ENCODE data around the gene SORCS2. TPM values are rescaled to one million over a fixed set of nuclear protein-coding genes. Genes with fewer than 3 reads are reported as not detected.

SORCS2 gene
- total RNA-seq, 2 experiments from 2014 or later: 0.07 TPM

DNA sequence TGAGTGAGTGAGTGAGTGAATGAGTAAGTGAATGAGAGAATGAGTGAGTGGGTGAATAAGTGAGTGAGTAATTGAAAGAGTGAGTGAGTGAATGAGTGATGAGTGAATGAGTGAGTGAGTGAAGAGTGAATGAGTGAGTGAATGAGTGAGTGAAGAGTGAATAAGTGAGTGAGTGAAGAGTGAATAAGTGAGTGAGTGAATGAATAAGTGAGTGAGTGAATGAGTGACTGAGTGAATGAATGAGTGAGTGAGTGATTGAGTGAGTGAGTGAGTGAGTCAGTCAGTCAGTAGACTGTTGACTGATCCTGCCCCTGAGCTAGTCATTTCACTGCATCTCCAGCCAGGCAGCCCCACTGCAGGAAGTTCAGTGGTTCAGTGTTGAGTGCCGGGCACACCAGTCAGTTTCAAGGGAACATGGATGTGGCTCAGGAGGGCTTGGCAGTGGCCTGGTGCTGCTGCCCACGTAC, 470.8 kb downstream of the SORCS2 start:
- no peaks in the 10 kb centered on the region for H3K27me3 Mint-ChIP-seq
- H3K4me1 Mint-ChIP-seq (ENCODE audit: low read depth): no peaks in the 10 kb centered on the region
- DNase-seq: peak; percentile 33
- intact Hi-C loops (cut with micrococcal nuclease): no loop called here
- no peak overlapping the region for H3K4me3 Mint-ChIP-seq
- H3K36me3 Mint-ChIP-seq: no peaks in the 10 kb centered on the region
- ChIA-PET CTCF (no interaction called here), POLR2A (no interaction called here)
- H3K9me3 Mint-ChIP-seq: no peaks in the 10 kb centered on the region
- no peak overlapping the region for H3K27ac Mint-ChIP-seq

DNA sequence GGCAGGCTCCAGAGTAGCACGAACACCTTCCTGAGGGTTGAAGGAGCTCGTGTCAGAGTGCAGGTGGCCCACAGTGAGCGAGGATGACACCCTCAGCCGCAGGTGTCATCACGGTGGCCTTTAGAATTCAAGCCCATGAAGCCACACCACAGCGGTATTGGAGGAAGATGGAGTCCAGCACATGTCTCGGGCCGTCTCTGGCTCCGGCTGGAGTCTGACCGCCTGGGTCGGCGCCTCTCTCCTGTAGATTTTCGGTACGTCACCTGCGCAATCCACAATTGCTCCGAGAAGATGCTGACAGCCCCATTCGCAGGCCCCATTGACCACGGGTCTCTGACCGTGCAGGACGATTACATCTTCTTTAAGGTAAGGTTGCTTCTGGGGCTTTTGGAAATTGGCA, 471.8 kb downstream of the SORCS2 start:
- Mint-ChIP-seq H3K4me1 (ENCODE audit: low read depth) (no peaks in the 10 kb centered on the region), H3K27me3 (no peaks in the 10 kb centered on the region), H3K9me3 (no peaks in the 10 kb centered on the region), H3K4me3 (no peak overlapping the region), H3K27ac (no peak overlapping the region), H3K36me3 (no peaks in the 10 kb centered on the region)
- DNase-seq: no peak
- intact Hi-C loops (cut with micrococcal nuclease): no loop called here
- ChIA-PET CTCF (no interaction called here), POLR2A (no interaction called here)

GRCh38 chr4:7665321-7665720, 473.0 kb downstream of the SORCS2 start:
- Mint-ChIP-seq H3K27ac (no peak overlapping the region), H3K27me3 (no peaks in the 10 kb centered on the region), H3K4me3 (no peak overlapping the region), H3K9me3 (no peaks in the 10 kb centered on the region), H3K4me1 (ENCODE audit: low read depth) (no peaks in the 10 kb centered on the region), H3K36me3 (no peaks in the 10 kb centered on the region)
- ChIA-PET CTCF (no interaction called here), POLR2A (no interaction called here)
- DNase-seq: no peak
- intact Hi-C loops (cut with micrococcal nuclease): no loop called here

GRCh38 chr4:7666011-7666410, 473.7 kb downstream of the SORCS2 start:
- POLR2A ChIA-PET: no interaction called here
- Mint-ChIP-seq H3K27me3 (no peaks in the 10 kb centered on the region), H3K36me3 (no peaks in the 10 kb centered on the region), H3K9me3 (peaks cover 3% of the 10 kb centered on the region), H3K4me3 (no peak overlapping the region), H3K4me1 (ENCODE audit: low read depth) (no peaks in the 10 kb centered on the region), H3K27ac (no peak overlapping the region)
- no peak for DNase-seq
- CTCF ChIA-PET: no interaction called here
- intact Hi-C loops (cut with micrococcal nuclease): no loop called here

- H3K36me3 Mint-ChIP-seq: no peaks in the 10 kb centered on the region
- no peaks in the 10 kb centered on the region for H3K4me1 Mint-ChIP-seq (ENCODE audit: low read depth)
- no peak overlapping the region for H3K27ac Mint-ChIP-seq
- ChIA-PET POLR2A (no interaction called here), CTCF (no interaction called here)
- no peak for DNase-seq
- H3K9me3 Mint-ChIP-seq: peaks cover 8% of the 10 kb centered on the region
- intact Hi-C loops (cut with micrococcal nuclease): no loop called here
- H3K4me3 Mint-ChIP-seq: no peak overlapping the region
- no peaks in the 10 kb centered on the region for H3K27me3 Mint-ChIP-seq
Observed at GRCh38 chr4:7666744-7667143, 474.4 kb downstream of the SORCS2 start.

- ChIA-PET POLR2A (no interaction called here), CTCF (no interaction called here)
- Mint-ChIP-seq H3K36me3 (no peaks in the 10 kb centered on the region), H3K4me3 (no peak overlapping the region), H3K9me3 (peaks cover 8% of the 10 kb centered on the region), H3K27ac (no peak overlapping the region), H3K4me1 (ENCODE audit: low read depth) (no peaks in the 10 kb centered on the region), H3K27me3 (no peaks in the 10 kb centered on the region)
- no peak for DNase-seq
- intact Hi-C loops (cut with micrococcal nuclease): no loop called here
Observed at GRCh38 chr4:7668271-7668670, 475.9 kb downstream of the SORCS2 start.

- Mint-ChIP-seq H3K4me3 (no peak overlapping the region), H3K9me3 (peaks cover 8% of the 10 kb centered on the region), H3K4me1 (ENCODE audit: low read depth) (no peaks in the 10 kb centered on the region), H3K27me3 (no peaks in the 10 kb centered on the region), H3K36me3 (no peaks in the 10 kb centered on the region), H3K27ac (no peak overlapping the region)
- no peak for DNase-seq
- intact Hi-C loops (cut with micrococcal nuclease): no loop called here
- POLR2A ChIA-PET: no interaction called here
- CTCF ChIA-PET: no interaction called here
Observed at GRCh38 chr4:7668826-7669225, 476.5 kb downstream of the SORCS2 start.

GRCh38 chr4:7672601-7673000, 480.3 kb downstream of the SORCS2 start:
- H3K36me3 Mint-ChIP-seq: no peaks in the 10 kb centered on the region
- peaks cover 8% of the 10 kb centered on the region for H3K9me3 Mint-ChIP-seq
- DNase-seq: no peak
- H3K4me1 Mint-ChIP-seq (ENCODE audit: low read depth): no peaks in the 10 kb centered on the region
- H3K27me3 Mint-ChIP-seq: no peaks in the 10 kb centered on the region
- H3K4me3 Mint-ChIP-seq: no peak overlapping the region
- intact Hi-C loops (cut with micrococcal nuclease): no loop called here
- POLR2A ChIA-PET: no interaction called here
- CTCF ChIA-PET: no interaction called here
- no peak overlapping the region for H3K27ac Mint-ChIP-seq

DNA sequence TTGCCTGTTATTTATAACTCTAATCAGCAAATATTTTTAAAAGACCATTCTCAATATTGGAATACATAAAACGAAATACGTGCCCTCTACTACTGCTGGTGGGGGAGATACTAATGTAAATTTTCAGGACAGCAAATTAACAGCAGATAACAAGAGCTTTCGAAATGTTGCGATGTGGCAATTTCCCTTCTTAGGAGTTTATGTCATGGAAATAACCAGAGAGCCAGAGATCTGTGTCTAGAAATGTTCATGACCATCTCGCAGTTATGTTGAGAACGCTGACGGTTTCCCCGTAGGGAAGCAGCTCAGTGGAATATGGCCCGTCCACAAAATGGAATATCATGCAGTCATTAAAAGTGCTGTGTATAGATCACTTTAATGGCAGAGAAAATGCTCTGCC, 480.8 kb downstream of the SORCS2 start:
- CTCF ChIA-PET: no interaction called here
- POLR2A ChIA-PET: interaction anchor here (0.6 kb wide), 1 partner anchor 1155 kb away, joined by 3 read pairs; no protein-coding TSS in a partner anchor
- Mint-ChIP-seq H3K9me3 (peaks cover 8% of the 10 kb centered on the region), H3K27me3 (no peaks in the 10 kb centered on the region), H3K4me3 (no peak overlapping the region), H3K36me3 (no peaks in the 10 kb centered on the region), H3K4me1 (ENCODE audit: low read depth) (no peaks in the 10 kb centered on the region), H3K27ac (no peak overlapping the region)
- DNase-seq: no peak
- intact Hi-C loops (cut with micrococcal nuclease): no loop called here

GRCh38 chr4:7674706-7675105, 482.4 kb downstream of the SORCS2 start:
- H3K36me3 Mint-ChIP-seq: no peaks in the 10 kb centered on the region
- no peaks in the 10 kb centered on the region for H3K4me1 Mint-ChIP-seq (ENCODE audit: low read depth)
- no peak overlapping the region for H3K27ac Mint-ChIP-seq
- H3K27me3 Mint-ChIP-seq: peaks cover 2% of the 10 kb centered on the region
- ChIA-PET CTCF (no interaction called here), POLR2A (no interaction called here)
- no peak for DNase-seq
- no peak overlapping the region for H3K4me3 Mint-ChIP-seq
- peaks cover 8% of the 10 kb centered on the region for H3K9me3 Mint-ChIP-seq
- intact Hi-C loops (cut with micrococcal nuclease): no loop called here

DNA sequence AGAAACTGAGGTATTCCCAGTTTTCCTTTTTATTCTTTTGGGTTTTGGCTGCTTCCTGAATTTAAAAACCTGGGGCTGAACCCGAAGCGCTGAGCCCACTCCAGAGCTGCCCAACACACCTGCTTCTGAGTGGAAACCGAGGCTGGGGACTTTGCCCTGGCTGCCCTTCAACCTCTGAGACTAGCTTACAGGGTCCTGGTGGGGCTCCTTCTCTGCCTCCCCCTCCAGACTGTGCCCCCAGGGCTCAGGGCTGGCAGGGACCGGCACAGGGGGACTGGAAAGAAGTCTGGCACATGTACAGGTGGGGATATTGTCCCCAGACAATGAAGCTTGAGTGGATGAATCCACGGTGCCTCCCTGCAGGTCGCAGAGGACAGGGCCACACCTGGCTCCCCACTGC, 482.8 kb downstream of the SORCS2 start:
- Mint-ChIP-seq H3K4me3 (no peak overlapping the region), H3K27ac (no peak overlapping the region), H3K9me3 (peaks cover 8% of the 10 kb centered on the region), H3K4me1 (ENCODE audit: low read depth) (no peaks in the 10 kb centered on the region), H3K36me3 (no peaks in the 10 kb centered on the region), H3K27me3 (peaks cover 2% of the 10 kb centered on the region)
- ChIA-PET POLR2A (no interaction called here), CTCF (no interaction called here)
- intact Hi-C loops (cut with micrococcal nuclease): no loop called here
- DNase-seq: no peak

DNA sequence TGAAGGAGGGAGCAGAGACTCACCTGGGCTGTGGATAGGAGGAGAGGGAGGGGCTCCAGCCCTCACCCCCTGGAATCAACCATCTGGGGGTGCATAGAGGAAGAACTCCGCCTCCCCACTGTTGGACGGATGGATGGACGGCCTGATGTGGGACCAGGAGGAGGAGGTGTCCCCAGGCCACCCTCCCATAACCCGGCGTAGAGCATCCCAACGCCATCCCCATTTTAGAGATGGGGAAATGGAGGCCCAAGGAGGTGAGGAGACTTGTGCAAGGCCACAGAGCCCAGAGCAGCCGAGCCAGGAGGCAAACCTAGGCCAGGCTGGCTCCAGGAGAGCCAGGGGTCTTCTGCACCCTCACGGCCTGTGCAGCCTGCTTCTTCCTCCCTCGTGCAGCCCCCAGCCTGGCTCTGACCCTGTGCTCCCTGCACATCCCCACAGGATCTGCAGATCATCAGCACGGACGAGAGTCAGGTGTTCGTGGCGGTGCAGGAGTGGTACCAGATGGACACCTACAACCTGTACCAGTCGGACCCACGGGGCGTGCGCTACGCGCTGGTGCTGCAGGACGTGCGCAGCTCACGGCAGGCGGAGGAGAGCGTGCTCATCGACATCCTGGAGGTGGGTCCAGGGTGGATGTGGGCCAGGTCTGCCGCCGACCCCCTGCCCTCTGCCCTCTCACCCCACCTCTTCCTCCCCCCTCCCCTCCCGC, 483.4 kb downstream of the SORCS2 start:
- ChIA-PET POLR2A (no interaction called here), CTCF (no interaction called here)
- Mint-ChIP-seq H3K27ac (no peak overlapping the region), H3K27me3 (peaks cover 2% of the 10 kb centered on the region), H3K4me1 (ENCODE audit: low read depth) (no peaks in the 10 kb centered on the region), H3K4me3 (no peak overlapping the region), H3K9me3 (peaks cover 6% of the 10 kb centered on the region), H3K36me3 (no peaks in the 10 kb centered on the region)
- intact Hi-C loops (cut with micrococcal nuclease): no loop called here
- no peak for DNase-seq

- DNase-seq: no peak
- intact Hi-C loops (cut with micrococcal nuclease): no loop called here
- no peak overlapping the region for H3K27ac Mint-ChIP-seq
- H3K9me3 Mint-ChIP-seq: peaks cover 2% of the 10 kb centered on the region
- peaks cover 3% of the 10 kb centered on the region for H3K27me3 Mint-ChIP-seq
- CTCF ChIA-PET: no interaction called here
- no peaks in the 10 kb centered on the region for H3K36me3 Mint-ChIP-seq
- POLR2A ChIA-PET: no interaction called here
- H3K4me3 Mint-ChIP-seq: no peak overlapping the region
- H3K4me1 Mint-ChIP-seq (ENCODE audit: low read depth): no peaks in the 10 kb centered on the region
Observed at GRCh38 chr4:7676398-7676922, 484.1 kb downstream of the SORCS2 start.

All from activated CD4-positive, alpha-beta memory T cell treated with anti-CD3 and anti-CD28 coated beads for 36 hours (primary cell).